Right ventricle myocardium inferior (tissue), 1 donor: ENCODE data around the gene MCFD2. TPM values are rescaled to one million over a fixed set of nuclear protein-coding genes. Genes with fewer than 3 reads are reported as not detected.

ENCODE experiments used
- ATAC-seq: fragments of 200-7000 bp; cut with Tn5 transposase; one replicate; pipeline ENCODE4 v1.9.1; 2020; ENCODE audit warnings: mild to moderate bottlenecking, moderate library complexity
- DNase-seq: peaks from one replicate; pipeline ENCODE4 v3.0.0; 2021; ENCODE audit errors: missing footprints
- intact Hi-C: fragments of 100-400 bp; cut with DNase I; formaldehyde crosslinking; loops from one replicate; pipeline ENCODE4 v1.11.0; 2022
- total RNA-seq: library from RNA; stranded (reverse); fragmentation: NEBNext Ultra II Directional; extraction: Animal tissue kit (Norgen Biotek cat#: 25700); gene quantifications from one replicate; pipeline ENCODE4 v1.2.1, GENCODE V29; 2021
- donor health status: DM: no; HTN: yes; CAD: no; lungs with severe emphysema.

The MCFD2 gene
- total RNA-seq, 1 donor from 2014 or later, result 66.1 TPM

- intact Hi-C loops, result no loop called here
- no peak for ATAC-seq
- no peak for DNase-seq
These were observed 27.5 kb upstream of the MCFD2 start for GRCh38 chr2:46942891-46943626.

- no peak for DNase-seq
- peak; percentile 27 for ATAC-seq
- intact Hi-C loops, result no loop called here
These were observed 26.5 kb upstream of the MCFD2 start for GRCh38 chr2:46942143-46942526.

GRCh38 chr2:46939626-46940359, 24.2 kb upstream of the MCFD2 start:
- no peak for ATAC-seq
- intact Hi-C loops, result no loop called here
- DNase-seq, result no peak

GRCh38 chr2:46937471-46937901, 21.9 kb upstream of the MCFD2 start:
- intact Hi-C loops, result no loop called here
- DNase-seq (no peak), ATAC-seq (no peak)

GRCh38 chr2:46936566-46936965, 21.0 kb upstream of the MCFD2 start:
- intact Hi-C loops, result no loop called here
- ATAC-seq (no peak), DNase-seq (no peak)

GRCh38 chr2:46935071-46935470, 19.5 kb upstream of the MCFD2 start:
- intact Hi-C loops, result no loop called here
- ATAC-seq, result no peak

GRCh38 chr2:46929612-46930011, 14.0 kb upstream of the MCFD2 start:
- ATAC-seq (no peak), DNase-seq (no peak)
- intact Hi-C loops, result no loop called here

More at GRCh38 chr2:46935071-46935470, 19.5 kb upstream of the MCFD2 start:
- no peak for DNase-seq

- DNase-seq, result no peak
- no peak for ATAC-seq
- intact Hi-C loops, result no loop called here
These were observed 11.3 kb upstream of the MCFD2 start for GRCh38 chr2:46926863-46927262.

- intact Hi-C loops, result no loop called here
- ATAC-seq (no peak), DNase-seq (no peak)
These were observed 10.1 kb upstream of the MCFD2 start for GRCh38 chr2:46925474-46926351.

- DNase-seq (no peak), ATAC-seq (no peak)
- intact Hi-C loops, result no loop called here
These were observed 9.0 kb upstream of the MCFD2 start for GRCh38 chr2:46924608-46925007.

GRCh38 chr2:46924038-46924437, 8.4 kb upstream of the MCFD2 start:
- no peak for ATAC-seq
- intact Hi-C loops, result no loop called here
- no peak for DNase-seq

GRCh38 chr2:46923041-46923528, 7.5 kb upstream of the MCFD2 start:
- DNase-seq (no peak), ATAC-seq (no peak)
- intact Hi-C loops, result no loop called here

- DNase-seq (no peak), ATAC-seq (no peak)
- intact Hi-C loops, result no loop called here
These were observed 7.0 kb upstream of the MCFD2 start for GRCh38 chr2:46922606-46923005.

GRCh38 chr2:46921676-46922448, 6.3 kb upstream of the MCFD2 start:
- DNase-seq (no peak), ATAC-seq (no peak)
- intact Hi-C loops, result no loop called here

GRCh38 chr2:46917628-46918027, 2.0 kb upstream of the MCFD2 start:
- no peak for DNase-seq
- intact Hi-C loops, result loop anchor here (2.0 to 10.0 kb wide), 2 partner anchors 147 to 405 kb away; no protein-coding TSS in a partner anchor
- no peak for ATAC-seq

- intact Hi-C loops, result loop anchor here (10.0 kb wide), 1 partner anchor 149 kb away; no protein-coding TSS in a partner anchor
- peak; percentile 94 for ATAC-seq
- DNase-seq, result peak; percentile 95
These were observed 415 bp upstream of the MCFD2 start for GRCh38 chr2:46915811-46916630.

- intact Hi-C loops, result loop anchor here (10.0 kb wide), 1 partner anchor 150 kb away; no protein-coding TSS in a partner anchor
- no peak for DNase-seq
- ATAC-seq, result peak; percentile 0
These were observed 902 bp downstream of the MCFD2 start for GRCh38 chr2:46914578-46915230.
